SU-DHL-6 (cell line): ENCODE results near the gene SPO11.
A peak's percentile ranks its signal among the peaks of the same experiment; 100 is the strongest.

Experiments used
- H2AFZ ChIP-seq: fragments of 200-600 bp; sonication (generic); 2 replicates; pipeline ENCODE4 v1.6.1; 2014; ENCODE audit warnings: low read depth, mild to moderate bottlenecking, moderate library complexity, mixed read lengths, antibody characterized with exemption, low read length; ENCODE audit not compliant: severe bottlenecking
- H3F3A ChIP-seq: fragments of 200-600 bp; shearing (Covaris generic); 2 replicates; pipeline ENCODE4 v1.6.0; 2016; ENCODE audit warnings: antibody characterized with exemption, mild to moderate bottlenecking; ENCODE audit not compliant: insufficient read depth
- H3K27ac ChIP-seq: fragments of 200-600 bp; sonication (generic); 2 replicates; pipeline ENCODE4 v1.5.1; 2016; ENCODE audit warnings: low read depth, mild to moderate bottlenecking, low read length, moderate library complexity, mixed read lengths
- H3K27me3 ChIP-seq: fragments of 200-600 bp; sonication (generic), shearing (Covaris generic); 2 replicates; pipeline ENCODE4 v1.6.0; 2014; ENCODE audit warnings: mild to moderate bottlenecking, low read length
- H3K36me3 ChIP-seq: fragments of 200-600 bp; sonication (generic); 2 replicates; pipeline ENCODE4 v1.6.1; 2014; ENCODE audit warnings: mild to moderate bottlenecking, low read length, mixed read lengths
- H3K4me2 ChIP-seq: fragments of 300-600, 200-600 bp; shearing (Covaris generic), sonication (generic); 2 replicates; pipeline ENCODE4 v1.6.0; 2014; ENCODE audit warnings: low read length, low read depth, mild to moderate bottlenecking; ENCODE audit not compliant: poor library complexity, severe bottlenecking
- H3K4me3 ChIP-seq: fragments of 200-600 bp; sonication (generic); 2 replicates; pipeline ENCODE4 v1.5.1; 2014; ENCODE audit warnings: antibody characterized with exemption, low read length, mild to moderate bottlenecking, mixed read lengths; ENCODE audit not compliant: insufficient read depth, poor library complexity, severe bottlenecking
- H3K79me2 ChIP-seq: fragments of 200-600 bp; sonication (generic); 2 replicates; pipeline ENCODE4 v1.6.1; 2014; ENCODE audit warnings: mild to moderate bottlenecking, low read length, moderate library complexity; ENCODE audit not compliant: insufficient read depth
- H3K9ac ChIP-seq: fragments of 200-600 bp; sonication (generic); 2 replicates; pipeline ENCODE4 v1.7.0; 2014; ENCODE audit warnings: mild to moderate bottlenecking, low read length
- H3K9me2 ChIP-seq: fragments of 200-600 bp; sonication (generic); replicated peaks from 2 replicates; pipeline ENCODE4 v1.6.1; 2014; ENCODE audit warnings: low read length; ENCODE audit not compliant: insufficient read depth
- H3K9me3 ChIP-seq: fragments of 200-600 bp; sonication (generic); 2 replicates; pipeline ENCODE4 v1.6.1; 2014; ENCODE audit warnings: low read length, mixed read lengths; ENCODE audit not compliant: insufficient read depth
- H4K20me1 ChIP-seq: fragments of 200-600 bp; sonication (generic); 2 replicates; pipeline ENCODE4 v1.6.1; 2014; ENCODE audit warnings: low read depth, mild to moderate bottlenecking, antibody characterized with exemption, low read length, moderate library complexity, mixed read lengths
- CTCF ChIP-seq: fragments of 200-600 bp; sonication (generic); IDR thresholded peaks from one replicate; pipeline ENCODE4 v1.5.1; 2017; ENCODE audit warnings: antibody characterized with exemption, mild to moderate bottlenecking, low read length, moderate library complexity; ENCODE audit not compliant: insufficient read depth, poor library complexity, severe bottlenecking
- EZH2phosphoT487 ChIP-seq: fragments of 200-600 bp; sonication (generic), shearing (Covaris generic); conservative IDR thresholded peaks from 2 replicates; pipeline ENCODE4 v1.6.1; 2018; ENCODE audit warnings: mild to moderate bottlenecking, antibody characterized with exemption, low read length, moderate library complexity, mixed read lengths

The SPO11 gene

DNA sequence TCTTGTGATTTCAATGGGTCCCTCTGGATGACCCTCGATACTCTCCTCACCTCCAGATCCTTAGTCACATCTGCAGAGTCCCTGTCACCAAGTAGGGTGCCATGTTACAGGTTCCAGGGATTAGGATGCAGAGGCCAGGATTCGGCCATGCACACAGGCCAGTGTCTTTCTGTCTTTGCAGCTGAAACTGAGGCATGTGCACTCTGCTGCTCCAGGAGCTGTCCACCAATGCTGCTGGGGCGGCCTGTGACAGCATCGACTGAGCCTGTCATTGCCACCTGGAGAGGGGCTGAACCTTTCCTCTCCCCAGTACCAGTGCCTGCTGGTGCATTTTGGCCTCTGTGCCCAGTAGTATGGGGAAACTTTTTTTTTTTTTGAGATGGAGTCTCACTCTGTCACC is 57.2 kb downstream of the SPO11 start:
- no peak overlapping the region for H3K4me3 ChIP-seq
- no peak overlapping the region for H2AFZ ChIP-seq
- no peaks in the 10 kb centered on the region for H3K9me2 ChIP-seq
- H4K20me1 ChIP-seq, result no peaks in the 10 kb centered on the region
- no peaks in the 10 kb centered on the region for H3K9me3 ChIP-seq
- H3K27ac ChIP-seq, result no peak overlapping the region
- H3K9ac ChIP-seq, result no peak overlapping the region
- TF ChIP-seq CTCF (no peak), EZH2phosphoT487 (no peak)
- no peaks in the 10 kb centered on the region for H3K27me3 ChIP-seq
- 0 out of 2 replicates have a peak, but pooled peaks cover 3% of the 10 kb centered on the region for H3K79me2 ChIP-seq
- no peak overlapping the region for H3K4me2 ChIP-seq
- H3F3A ChIP-seq, result peaks cover 31% of the 10 kb centered on the region
- H3K36me3 ChIP-seq, result no peaks in the 10 kb centered on the region

- Histone ChIP-seq H3K9me3 (no peaks in the 10 kb centered on the region), H3K79me2 (peaks cover 9% of the 10 kb centered on the region), H2AFZ (no peak overlapping the region), H3K9ac (no peak overlapping the region), H3K27ac (peak overlapping the region; percentile 98; the same call in 1 of the 2 replicates), H3K36me3 (no peaks in the 10 kb centered on the region), H3K27me3 (no peaks in the 10 kb centered on the region), H3K4me2 (no peak overlapping the region), H3K9me2 (no peaks in the 10 kb centered on the region), H3K4me3 (no peak overlapping the region), H3F3A (peaks cover 36% of the 10 kb centered on the region), H4K20me1 (no peaks in the 10 kb centered on the region)
- TF ChIP-seq CTCF (no peak), EZH2phosphoT487 (no peak)
Observed at GRCh38 chr20:57387463-57387862, 57.9 kb downstream of the SPO11 start.

DNA sequence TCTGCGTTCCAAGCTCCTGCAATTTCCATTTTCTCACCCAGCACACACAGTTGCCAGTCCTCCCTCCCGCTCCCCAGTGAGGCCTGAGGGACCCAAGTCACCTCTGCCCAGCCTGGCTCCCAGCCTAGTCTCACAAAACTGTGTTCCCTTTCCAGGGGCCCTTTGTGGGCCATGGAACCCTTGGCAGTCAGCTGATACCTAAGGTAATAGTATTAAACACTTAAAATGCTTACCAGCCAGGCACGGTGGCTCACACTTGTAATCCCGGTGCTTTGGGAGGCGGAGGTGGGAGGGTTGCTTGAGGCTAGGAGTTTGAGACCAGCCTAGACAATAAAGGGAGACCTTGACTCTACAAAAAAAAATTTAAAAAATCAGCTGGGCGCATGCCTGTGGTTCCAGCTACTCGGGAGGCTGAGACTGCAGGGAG is 58.4 kb downstream of the SPO11 start:
- H2AFZ ChIP-seq, result no peak overlapping the region
- H3K9me2 ChIP-seq, result no peaks in the 10 kb centered on the region
- no peaks in the 10 kb centered on the region for H4K20me1 ChIP-seq
- peak overlapping the region; percentile 98; the same call in 1 of the 2 replicates for H3K27ac ChIP-seq
- TF ChIP-seq CTCF (no peak), EZH2phosphoT487 (no peak)
- peaks cover 14% of the 10 kb centered on the region for H3K79me2 ChIP-seq
- H3K36me3 ChIP-seq, result no peaks in the 10 kb centered on the region
- H3K27me3 ChIP-seq, result no peaks in the 10 kb centered on the region
- H3K4me2 ChIP-seq, result no peak overlapping the region
- peaks cover 41% of the 10 kb centered on the region for H3F3A ChIP-seq
- no peaks in the 10 kb centered on the region for H3K9me3 ChIP-seq
- no peak overlapping the region for H3K4me3 ChIP-seq
- H3K9ac ChIP-seq, result no peak overlapping the region
